NB4 (cell line): ENCODE results near the gene LBHD2.

ENCODE experiments used
- DNase-seq: peaks from one replicate; pipeline ENCODE4 v3.0.0; 2010; ENCODE audit warnings: low read depth
- H3K4me3 ChIP-seq: one replicate; pipeline ENCODE4 v1.5.1; 2011; ENCODE audit warnings: mild to moderate bottlenecking, low read depth, low read length, moderate library complexity
- CTCF ChIP-seq: IDR thresholded peaks from one replicate; pipeline ENCODE4 v1.5.1; 2012; ENCODE audit warnings: low read depth, low read length
- MAX ChIP-seq: IDR thresholded peaks from 2 replicates; pipeline ENCODE4 v1.6.1; 2011; ENCODE audit warnings: low read depth, low read length
- MYC ChIP-seq: IDR thresholded peaks from 2 replicates; pipeline ENCODE4 v1.6.1; 2011; ENCODE audit warnings: low read depth, low read length
- POLR2A ChIP-seq: IDR thresholded peaks from 2 replicates; pipeline ENCODE4 v1.6.1; 2011; ENCODE audit warnings: mild to moderate bottlenecking; ENCODE audit not compliant: insufficient read length; ENCODE audit errors: extremely low read depth

Gene LBHD2

GRCh38 chr14:103105580-103106150 lies 21.7 kb downstream of the LBHD2 start:
- H3K4me3 ChIP-seq = no peak overlapping the region
- DNase-seq = peak; percentile 38
- TF ChIP-seq CTCF (peak; percentile 27), MAX (no peak)

GRCh38 chr14:103107455-103107854 lies 23.4 kb downstream of the LBHD2 start:
- no peak for TF ChIP-seq CTCF
- TF ChIP-seq POLR2A = no peak
- TF ChIP-seq MAX = no peak
- TF ChIP-seq MYC = no peak
- no peak overlapping the region for H3K4me3 ChIP-seq
- DNase-seq = no peak

DNA sequence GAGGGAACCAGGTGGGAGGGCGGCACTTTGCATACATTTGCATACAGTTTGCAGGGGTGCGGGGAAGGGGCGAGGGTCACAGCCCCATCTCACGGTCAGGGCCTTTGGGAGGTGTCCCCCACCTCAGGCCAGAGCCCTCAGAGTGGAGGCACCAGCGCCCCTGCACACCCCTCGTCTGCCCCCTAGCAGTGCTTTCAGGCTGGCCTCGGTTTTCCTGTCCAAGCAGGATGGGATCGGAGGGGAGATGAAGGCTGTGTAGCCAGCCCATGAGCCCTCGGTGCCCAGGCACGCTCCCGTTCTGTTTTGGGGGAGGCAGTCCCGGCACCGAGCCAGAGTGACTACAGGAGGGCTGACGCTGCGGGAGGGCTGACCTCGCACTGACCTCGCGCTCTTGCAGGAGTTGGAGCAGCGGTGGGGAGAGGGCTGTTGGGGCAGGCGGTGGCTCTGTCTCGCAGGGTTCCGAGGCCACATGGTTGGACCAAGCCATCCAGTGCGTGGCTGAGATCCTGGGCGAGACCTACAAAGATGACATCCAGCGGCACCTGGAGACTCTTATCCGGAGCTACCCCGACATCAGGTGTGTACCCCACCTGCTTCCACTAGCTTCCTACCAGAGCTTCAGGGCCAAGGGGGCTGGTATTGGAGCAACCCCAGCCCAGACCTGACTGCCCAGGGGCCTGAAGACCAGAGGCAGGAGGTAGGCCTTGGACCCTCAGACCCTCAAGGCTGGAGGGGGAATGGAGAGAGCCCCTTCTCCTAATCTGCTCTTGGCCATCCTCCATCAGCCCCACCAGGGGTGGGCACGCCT lies 24.1 kb downstream of the LBHD2 start:
- TF ChIP-seq POLR2A (no peak), MAX (no peak), MYC (no peak), CTCF (no peak)
- H3K4me3 ChIP-seq = no peak overlapping the region
- no peak for DNase-seq

GRCh38 chr14:103108749-103109207 lies 24.8 kb downstream of the LBHD2 start:
- DNase-seq = peak; percentile 40
- no peak overlapping the region for H3K4me3 ChIP-seq
- TF ChIP-seq CTCF = no peak
- no peak for TF ChIP-seq MAX

- TF ChIP-seq MYC (no peak), CTCF (no peak), POLR2A (no peak), MAX (no peak)
- DNase-seq = no peak
- no peak overlapping the region for H3K4me3 ChIP-seq
Observed at GRCh38 chr14:103109535-103110441, 25.8 kb downstream of the LBHD2 start.
